ENCODE data around the gene PLPPR1.
"Not testable (repeated sequence)": the region's sequence is repeated elsewhere in the genome, so short reads cannot be mapped to it uniquely, and the experiment has no call there.

Gene PLPPR1

DNA sequence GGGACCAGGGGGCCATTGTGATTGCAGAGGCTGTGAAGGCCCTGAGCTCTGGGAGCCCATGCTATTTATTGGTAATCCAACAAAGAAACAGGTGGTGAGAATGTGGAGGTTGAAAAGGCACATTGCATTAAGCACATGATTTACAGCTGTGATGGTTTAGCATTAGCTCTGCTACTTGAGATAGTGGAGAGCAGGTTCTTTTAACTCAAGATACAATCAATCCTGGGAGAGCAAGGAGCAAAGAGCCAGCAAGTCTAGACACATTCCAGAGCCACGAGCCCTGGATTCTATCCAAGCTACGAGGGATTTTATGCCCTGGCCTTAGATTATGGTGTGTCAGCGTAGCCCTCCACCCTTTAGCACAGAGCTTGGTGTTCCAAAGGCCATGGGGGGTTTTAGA lies 98.8 kb downstream of the PLPPR1 start:
- not testable (repeated sequence) for ATAC-seq

DNA sequence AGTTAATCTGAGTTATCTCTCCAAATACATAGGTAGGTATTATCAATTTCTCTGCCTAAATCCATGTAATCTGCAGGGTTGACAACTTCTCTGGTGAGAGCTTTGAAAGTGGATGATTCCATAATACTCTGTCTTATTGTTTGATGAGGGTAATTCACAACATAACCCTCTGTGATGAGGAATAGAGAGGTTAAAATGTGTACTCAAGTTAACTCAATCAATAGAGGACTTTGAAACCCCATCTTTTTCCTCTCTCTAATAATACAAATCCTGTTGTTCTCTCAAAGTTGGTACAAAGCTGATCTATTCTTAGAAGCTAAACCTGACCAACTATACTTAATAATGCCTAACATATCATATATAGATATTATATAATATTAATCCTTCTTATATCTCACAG lies 100.1 kb downstream of the PLPPR1 start:
- no peak for ATAC-seq

GRCh38 chr9:101130054-101130453 lies 101.5 kb downstream of the PLPPR1 start:
- ATAC-seq, result no peak

GRCh38 chr9:101131326-101131725 lies 102.8 kb downstream of the PLPPR1 start:
- ATAC-seq, result no peak

- no peak for ATAC-seq
These were observed 104.3 kb downstream of the PLPPR1 start for GRCh38 chr9:101132801-101133200.

DNA sequence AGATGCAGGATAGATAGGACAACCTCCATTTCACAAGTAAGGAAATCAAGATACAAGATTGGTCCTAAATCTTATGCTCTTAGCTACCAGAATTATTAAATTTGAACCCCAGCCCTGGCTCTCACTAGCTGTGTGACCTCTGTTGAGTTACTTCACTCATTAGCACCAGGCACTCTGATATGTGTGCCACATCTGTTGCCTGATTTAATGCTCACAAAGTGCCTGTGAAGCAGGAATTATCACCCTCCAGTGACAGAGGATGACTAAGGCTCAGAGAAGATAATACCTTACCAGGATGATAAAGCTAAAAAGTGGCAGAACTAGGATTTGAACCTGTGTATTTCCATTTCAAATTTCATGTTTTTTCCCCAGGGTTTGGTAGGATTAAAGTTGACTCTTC lies 110.0 kb downstream of the PLPPR1 start:
- ATAC-seq, result no peak

DNA sequence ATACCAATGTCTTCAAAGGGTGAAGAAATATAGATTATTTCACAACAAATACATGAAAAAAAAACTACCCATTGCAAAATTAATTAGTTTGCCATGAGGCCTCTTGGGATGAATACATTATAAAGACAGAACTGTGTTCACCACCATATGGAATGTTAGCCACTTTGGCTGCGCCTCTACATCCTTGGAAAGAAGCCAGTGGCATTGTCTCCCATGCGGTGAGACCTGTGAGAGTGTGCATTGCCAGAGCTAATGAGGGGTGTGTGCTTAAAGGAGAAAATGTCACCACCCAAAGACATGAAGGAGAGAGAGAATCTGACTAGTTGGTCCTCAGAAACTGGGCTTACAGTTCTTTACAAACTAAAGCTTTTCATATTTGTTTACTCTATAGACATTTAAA lies 110.6 kb downstream of the PLPPR1 start:
- ATAC-seq, result no peak

DNA sequence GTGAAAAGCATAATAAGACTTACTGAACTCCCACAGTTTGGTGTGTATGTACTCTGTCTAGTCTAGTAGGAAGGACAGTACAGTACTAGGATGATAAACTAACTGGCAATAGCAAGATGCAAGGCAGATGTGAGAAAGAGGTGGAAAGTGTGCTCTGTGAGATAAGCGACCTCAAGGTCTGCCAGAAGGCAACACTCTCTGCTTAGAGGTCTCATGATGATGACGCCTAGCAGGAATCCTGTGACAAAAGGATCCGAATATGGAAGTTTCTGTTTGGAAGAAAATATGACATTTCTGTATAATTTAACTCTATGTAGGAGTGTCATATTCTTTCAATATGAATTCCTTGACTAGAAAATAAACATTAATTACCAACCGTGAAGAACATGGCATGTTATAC lies 112.2 kb downstream of the PLPPR1 start:
- no peak for ATAC-seq

DNA sequence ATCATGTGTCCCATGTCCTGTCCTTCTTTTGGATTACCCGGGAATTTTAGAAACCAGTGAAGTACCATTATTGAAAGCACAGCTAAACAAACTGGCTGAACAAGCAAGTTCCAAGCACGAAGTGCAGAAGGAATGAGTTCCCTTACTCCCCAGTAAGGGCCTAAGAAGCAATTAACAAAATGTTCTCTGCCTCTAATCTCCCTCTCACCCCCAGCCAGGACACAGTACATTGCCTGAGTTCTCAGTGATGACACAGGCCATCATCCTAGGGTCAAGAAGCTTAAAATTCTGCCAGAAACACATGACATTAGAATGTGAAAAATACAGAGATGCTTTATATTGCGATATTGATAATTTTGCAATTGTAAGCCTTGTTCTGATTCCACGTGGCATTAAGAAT lies 118.0 kb downstream of the PLPPR1 start:
- no peak for ATAC-seq

DNA sequence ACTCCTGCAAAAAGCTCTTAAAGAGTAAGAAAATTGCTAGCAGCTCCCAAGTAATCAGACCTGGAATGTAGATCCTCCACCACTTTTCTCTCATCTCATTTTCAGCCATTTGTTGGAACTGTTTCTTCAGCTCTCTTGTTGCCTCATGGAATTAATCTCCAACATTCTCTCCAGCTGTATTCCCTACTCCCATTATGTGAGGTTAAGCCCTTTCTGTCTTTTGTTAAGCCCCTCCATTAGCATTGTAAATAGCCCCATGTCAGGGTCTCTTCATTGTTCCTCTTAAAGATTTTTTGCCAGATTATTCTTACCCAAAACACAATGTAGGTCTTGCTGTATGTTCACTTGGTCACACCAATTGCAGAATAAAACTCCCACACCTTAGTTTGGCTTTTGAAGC lies 119.8 kb downstream of the PLPPR1 start:
- no peak for ATAC-seq

DNA sequence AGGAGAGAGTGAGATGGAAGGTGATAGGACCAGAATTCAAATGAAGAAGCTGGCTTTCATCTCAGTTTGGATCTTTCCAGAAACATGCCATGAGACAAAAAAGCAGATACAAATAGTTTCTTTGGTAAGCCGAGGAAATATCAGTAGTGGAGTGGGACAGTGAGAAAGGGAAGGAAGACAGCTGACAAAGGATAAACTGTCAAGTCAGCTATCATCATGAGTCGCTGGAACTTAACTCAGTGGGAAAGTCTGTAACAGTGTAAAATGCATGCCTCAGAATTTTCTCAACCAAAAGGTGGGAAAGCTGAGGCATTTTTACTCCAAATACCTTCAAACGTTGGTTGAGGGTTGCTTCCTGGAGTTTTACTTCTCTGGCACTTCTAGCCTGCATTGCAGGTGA lies 129.8 kb downstream of the PLPPR1 start:
- ATAC-seq, result no peak

DNA sequence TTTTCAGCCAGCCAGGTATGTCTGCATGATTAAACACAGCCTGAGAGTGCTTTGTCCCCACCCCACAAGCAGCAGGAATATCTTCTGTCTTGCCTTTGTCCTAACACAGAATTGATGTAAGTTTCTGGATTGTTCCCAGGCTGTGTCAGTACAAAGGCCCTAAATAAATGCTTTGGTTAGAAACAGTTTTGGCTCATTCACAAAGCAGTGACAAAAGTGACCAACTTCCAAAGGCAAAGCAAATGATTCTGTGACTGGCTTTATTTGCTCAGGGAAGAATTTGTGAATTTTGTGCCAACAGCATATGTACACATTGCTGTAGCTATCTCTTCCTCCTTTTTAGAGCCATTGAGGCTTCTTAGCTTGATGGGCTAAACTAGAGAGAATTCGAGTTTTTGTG lies 133.7 kb downstream of the PLPPR1 start:
- no peak for ATAC-seq

GRCh38 chr9:101165131-101165530 lies 136.6 kb downstream of the PLPPR1 start:
- no peak for ATAC-seq

DNA sequence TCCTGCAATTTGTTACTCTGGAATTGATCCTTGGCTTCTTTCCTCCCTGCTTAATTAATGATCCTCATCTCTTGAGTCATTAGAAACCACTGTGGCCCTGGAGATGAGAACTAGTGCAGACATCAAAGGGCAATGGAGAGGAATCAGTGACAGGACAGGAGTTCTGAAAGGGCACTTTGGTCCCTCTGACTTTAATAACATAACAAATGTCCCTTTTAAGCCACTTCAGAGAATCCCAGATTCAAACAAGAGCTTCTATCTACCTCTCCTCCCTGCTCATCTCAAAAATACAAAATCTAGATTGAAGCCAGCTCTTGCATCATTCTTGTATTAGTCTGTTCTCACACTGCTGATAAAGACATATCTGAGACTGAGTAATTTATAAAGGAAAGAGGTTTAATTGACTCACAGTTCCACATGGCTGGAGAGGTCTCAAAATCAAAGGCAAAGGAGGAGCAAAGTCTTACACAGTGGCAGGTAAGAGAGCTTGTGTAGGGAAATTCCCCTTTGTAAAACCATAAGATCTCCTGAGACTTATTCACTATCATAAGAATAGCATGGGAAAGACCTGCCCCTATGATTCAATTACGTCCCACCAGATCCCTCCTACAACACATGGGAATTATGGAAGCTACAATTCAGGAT lies 139.1 kb downstream of the PLPPR1 start:
- ATAC-seq, result no peak

DNA sequence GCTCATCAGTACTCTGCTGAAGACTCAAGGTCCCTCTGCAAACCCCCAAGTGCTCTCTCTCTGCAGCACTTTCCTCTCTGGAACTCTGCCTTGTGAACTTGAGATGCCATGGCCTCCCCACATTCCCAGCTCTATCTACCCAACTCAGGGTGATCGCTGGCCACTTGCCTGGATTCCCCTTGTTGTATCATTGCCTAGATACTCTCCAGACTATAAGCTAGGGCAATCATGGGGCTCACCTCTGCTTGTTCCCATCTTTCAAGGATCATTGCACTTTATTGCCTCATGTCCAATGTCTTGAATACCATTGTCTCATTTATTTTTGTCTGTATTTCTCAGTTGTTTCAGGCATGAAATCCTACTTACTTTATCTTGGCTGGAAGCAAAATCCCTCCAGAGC lies 144.1 kb downstream of the PLPPR1 start:
- ATAC-seq, result no peak

DNA sequence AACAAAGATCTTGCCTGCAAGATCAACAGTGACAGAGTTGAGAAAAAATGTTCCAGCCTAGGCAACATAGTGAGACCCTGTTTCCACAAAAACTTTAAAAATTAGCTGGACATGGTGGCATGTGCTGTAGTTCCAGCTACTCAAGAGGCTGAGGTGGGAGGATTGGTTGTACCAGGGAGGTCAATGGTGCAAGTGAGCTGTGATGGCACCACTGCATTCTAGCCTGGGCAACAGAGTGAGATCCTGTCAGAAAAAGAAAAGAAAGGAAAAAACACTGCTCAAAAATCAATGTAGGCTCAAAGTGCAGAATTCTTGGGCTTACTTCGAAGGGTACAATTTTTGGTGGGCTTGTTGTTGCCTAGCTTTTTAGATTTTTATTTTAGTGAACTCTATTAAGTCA lies 145.4 kb downstream of the PLPPR1 start:
- ATAC-seq, result no peak

DNA sequence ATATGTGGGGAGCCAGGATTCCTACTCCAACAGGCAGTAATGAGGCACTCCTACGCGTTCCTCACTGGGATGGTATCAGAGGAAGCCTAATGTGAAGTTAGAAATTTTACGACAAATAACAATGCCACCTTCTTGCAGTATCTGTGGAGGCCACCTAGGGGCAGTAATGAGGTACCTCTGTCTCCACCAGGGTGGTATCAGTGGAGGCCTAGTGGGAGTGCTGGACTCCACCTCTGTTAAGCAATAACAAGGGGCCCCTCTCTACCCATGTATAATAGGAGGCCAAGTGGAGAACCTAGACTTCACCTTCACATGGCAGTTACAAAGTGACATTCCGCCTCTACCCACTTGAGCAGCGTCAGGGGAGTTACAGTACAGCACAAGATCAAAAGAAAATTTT lies 147.9 kb downstream of the PLPPR1 start:
- ATAC-seq, result no peak

GRCh38 chr9:101184813-101185278 lies 156.3 kb downstream of the PLPPR1 start:
- ATAC-seq, result no peak

DNA sequence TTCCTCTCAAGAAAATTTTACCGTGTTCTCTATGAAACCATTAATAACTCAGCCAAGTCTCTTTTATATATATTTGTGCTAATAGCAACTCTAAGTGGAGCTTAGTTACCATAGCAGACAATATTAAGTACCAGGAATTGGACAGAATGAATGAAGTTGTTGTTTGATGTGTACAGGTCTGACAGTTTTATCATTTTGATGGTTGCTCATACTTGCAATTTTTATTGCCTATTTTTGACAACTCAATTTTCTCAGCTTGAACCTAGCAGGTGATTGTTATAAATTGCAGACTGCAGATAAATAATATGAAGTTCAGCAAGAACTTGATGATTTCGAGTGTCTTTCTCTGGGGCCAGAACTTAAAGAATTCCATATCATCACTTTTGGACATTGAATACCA lies 163.2 kb downstream of the PLPPR1 start:
- ATAC-seq, result no peak

GRCh38 chr9:101197026-101197425 lies 168.5 kb downstream of the PLPPR1 start:
- ATAC-seq, result no peak

DNA sequence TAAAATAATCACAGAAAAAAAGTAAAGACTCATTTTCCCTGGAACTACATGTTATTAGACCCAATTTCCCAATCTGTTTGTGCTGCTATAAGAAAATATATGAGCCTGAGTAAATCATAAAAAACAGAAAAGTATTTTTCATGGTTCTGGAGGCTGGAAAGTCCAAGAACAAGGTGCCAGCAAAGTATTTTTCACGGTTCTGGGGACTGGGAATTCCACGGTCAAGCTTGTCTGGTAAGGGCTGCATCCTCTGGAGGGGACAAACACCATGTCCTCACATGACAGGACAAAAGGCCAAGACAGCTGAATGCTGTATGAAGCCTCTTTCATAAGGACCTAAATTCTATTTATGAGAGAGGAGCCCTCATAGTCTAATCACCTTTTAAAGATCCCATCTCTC lies 172.3 kb downstream of the PLPPR1 start:
- ATAC-seq, result no peak

DNA sequence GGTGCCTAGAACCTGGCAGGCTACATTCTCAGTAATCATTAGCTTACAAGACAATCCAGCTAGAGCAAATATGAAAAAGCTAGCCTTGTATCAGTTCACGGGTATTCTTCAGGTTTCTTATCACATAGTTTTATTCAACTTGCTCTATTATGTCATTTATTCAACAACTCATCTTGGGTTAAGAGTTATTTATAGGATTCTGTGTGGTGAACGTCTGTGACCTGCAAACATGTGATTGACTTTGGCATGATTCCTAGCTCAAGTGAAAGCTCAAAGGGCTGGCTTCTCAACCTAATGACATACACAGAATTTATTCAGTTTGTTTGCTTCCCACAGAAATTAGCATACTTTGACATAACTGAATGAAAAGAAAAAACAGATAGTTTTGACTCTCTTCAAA lies 173.1 kb downstream of the PLPPR1 start:
- ATAC-seq, result no peak

GRCh38 chr9:101209670-101210069 lies 181.1 kb downstream of the PLPPR1 start:
- no peak for ATAC-seq

DNA sequence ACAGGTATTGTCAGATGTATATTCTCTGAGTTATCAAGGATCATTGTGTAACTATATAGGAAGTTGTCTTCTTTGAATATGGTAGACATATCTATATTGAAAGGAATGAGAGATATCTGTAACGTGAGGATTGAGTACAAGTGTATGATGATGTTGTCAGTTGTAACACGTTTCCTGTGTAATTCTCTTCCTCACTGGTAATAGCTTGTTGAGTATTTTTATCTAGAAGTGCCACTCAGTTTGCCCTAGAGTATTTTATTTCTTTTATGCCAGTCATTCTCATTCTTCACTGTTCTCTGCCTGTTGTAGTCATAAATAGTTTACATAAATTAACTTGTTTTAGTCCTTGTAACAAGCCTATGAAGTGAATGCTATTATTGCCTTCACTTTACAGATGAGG lies 184.1 kb downstream of the PLPPR1 start:
- no peak for ATAC-seq

GRCh38 chr9:101219030-101219429 lies 190.5 kb downstream of the PLPPR1 start:
- no peak for ATAC-seq

Data from activated CD4-positive, CD25-positive, alpha-beta regulatory T cell treated with anti-CD3 and anti-CD28 coated beads, Interleukin-2, amount 50 U/mL, for 24 hours (primary cell).